Epidermal melanocyte (primary cell): ENCODE data around the gene MTHFD2L.

Experiments
- DNase-seq: peaks from one replicate; pipeline ENCODE4 v3.0.0; 2011; ENCODE audit warnings: low spot score; ENCODE audit not compliant: insufficient read length

The MTHFD2L gene

GRCh38 chr4:74132944-74133343 is 25.0 kb upstream of the MTHFD2L start:
- DNase-seq, result no peak

DNA sequence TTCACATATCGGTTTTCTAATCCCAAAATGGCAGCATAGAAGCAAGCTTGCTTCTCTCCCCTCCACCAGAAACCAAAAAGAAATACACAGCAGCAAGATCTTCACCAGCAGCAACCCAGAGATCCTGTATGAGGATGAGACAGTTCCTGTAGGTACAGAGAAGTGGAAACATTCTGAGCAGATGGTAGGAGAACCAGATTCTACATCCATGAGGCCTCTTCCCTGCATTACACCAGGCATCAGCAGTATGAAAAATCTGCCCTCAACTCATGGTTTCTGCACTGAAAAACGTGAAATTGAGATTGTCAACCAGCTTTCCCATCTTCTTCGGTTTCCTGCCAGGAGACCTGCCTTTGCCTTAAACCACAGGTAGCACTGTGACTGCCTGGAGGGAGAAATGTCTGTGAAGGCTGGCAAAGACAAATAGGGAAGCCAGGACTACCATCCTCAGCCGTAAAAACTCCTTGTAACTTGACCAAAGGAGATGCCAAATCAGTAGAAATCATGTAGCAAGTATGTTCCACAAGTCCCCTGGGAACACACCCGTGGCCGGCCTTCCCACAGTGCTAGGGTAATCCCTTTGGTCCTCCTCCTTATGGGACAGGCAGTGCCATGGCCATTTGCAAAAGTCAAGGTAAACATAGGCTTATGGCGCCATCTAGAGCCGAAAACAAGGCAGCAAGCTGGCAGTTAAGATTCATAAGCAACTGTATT is 24.0 kb upstream of the MTHFD2L start:
- no peak for DNase-seq

DNA sequence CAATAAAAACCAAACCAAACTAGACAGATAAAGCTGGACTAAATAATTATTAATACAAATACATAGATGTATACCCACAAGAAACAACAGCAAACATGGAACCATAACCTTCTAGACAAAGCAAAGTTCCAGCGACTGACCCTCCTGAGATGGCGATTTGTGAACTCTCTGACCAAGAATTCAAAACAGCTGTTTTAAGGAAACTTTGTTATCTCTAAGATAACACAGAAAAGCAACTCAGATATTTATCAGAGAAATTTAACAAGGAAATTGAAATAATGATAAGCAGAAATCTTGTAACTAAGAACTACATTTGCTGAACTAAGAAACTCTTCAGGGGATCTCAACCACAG is 23.4 kb upstream of the MTHFD2L start:
- DNase-seq, result no peak

DNA sequence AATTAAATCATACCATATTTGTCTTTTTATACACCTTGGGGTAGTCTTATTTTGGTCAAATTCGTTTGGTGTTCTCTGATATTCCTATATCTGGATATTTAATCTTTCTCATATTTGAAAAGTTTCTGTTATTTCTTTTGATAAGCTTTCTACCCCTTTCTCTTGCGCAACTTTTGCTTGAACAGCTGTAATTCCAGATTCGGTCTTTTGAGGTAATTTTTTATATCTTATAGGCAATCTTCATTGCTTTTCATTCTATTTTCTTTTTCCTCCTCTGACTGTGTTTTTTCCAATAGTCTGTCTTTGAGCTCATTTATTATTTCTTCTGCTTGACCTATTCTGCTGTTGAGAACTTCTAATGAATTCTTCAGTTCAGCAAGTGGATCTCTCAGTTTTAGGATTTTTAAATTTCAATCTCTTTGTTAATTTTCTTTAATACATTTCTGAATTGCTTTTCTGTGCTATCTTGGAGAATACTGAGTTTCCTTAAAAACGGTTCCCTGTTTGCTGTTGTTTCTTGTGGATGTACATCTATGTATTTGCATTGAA is 11.3 kb upstream of the MTHFD2L start:
- DNase-seq, result no peak

DNA sequence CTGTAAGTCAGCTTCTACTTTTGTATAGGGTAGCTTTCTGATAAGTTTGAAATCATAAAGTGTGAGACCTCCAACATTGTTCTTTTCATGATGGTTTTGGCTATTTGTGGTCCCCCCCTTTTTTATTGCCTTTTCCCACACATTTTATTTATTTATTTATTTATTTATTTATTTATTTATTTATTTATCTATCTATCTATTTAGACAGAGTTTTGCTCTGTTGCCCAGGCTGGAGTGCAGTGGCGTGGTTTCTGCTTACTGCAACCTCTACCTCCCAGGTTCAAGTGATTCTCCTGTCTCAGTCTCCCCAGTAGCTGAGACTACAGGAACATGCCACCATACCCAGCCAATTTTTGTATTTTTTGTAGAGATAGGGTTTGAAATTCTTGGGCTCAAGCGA is 9.7 kb upstream of the MTHFD2L start:
- DNase-seq, result no peak

DNA sequence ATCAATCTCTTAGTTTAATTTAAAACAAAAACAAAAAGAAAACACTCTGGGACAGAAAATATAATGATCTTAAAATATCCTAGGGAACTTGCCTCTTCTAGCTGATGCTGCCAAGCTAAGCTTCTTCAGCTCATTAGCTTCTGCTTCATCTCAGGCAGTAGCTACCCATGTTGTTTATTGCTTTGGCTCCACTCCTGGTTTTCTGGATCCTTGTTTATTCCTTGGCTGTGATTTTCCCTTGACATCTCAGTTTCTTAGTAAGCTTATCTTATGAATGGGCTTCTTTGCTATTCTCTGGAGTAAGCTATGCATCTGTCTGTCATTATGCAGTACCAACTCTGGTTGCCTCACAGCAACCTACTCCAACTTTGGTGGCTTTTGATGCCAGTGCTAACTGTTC is 5.1 kb upstream of the MTHFD2L start:
- no peak for DNase-seq

- no peak for DNase-seq
Observed at GRCh38 chr4:74156521-74156920, 1.4 kb upstream of the MTHFD2L start.

GRCh38 chr4:74157154-74157553 is 764 bp upstream of the MTHFD2L start:
- DNase-seq, result no peak

- no peak for DNase-seq
Observed at GRCh38 chr4:74158466-74159142, 686 bp downstream of the MTHFD2L start.

- DNase-seq, result no peak
Observed at GRCh38 chr4:74159143-74159709, 1.3 kb downstream of the MTHFD2L start.

- DNase-seq, result no peak
Observed at GRCh38 chr4:74161666-74162450, 3.9 kb downstream of the MTHFD2L start.

DNA sequence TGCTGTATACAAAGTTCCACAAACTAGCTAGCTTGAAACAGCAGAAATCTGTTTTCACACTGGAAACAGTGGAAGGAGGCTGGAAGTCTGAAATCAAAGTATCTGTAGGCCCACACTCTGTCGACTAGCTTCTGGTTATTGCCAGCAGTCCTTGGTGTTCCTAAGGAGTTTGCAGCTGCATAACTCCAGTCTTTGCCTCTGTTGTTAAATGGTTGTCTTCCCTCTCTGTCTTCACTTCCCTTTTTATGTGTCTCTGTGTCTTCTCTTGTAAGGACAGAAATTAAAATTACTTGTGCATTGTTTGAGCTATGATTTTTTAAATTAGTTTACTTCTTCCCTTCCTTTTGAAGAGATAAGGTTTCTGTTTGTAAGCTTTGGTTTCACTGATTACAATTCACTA is 8.2 kb downstream of the MTHFD2L start:
- DNase-seq, result no peak

DNA sequence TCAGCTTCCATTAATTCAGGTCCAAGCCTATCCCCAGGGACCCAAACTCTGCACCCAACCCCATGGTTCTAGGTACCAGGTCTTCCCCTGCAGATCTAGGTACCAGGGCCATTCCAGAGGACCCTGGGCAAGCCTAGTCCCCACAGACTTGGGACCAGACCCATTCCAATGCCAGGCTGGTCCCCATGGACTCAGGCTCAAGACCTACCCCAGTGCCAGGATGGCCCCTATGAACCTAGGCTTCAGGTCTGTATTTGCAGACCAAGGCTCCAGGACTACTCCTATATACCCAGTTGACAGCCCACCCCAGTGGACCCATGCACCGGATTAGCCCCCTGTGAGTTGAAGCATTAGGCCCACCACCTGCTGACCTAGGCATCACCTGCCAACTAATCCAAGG is 8.9 kb downstream of the MTHFD2L start:
- no peak for DNase-seq

GRCh38 chr4:74167585-74167984 is 9.7 kb downstream of the MTHFD2L start:
- DNase-seq, result no peak

GRCh38 chr4:74168841-74169240 is 10.9 kb downstream of the MTHFD2L start:
- no peak for DNase-seq

GRCh38 chr4:74173321-74173720 is 15.4 kb downstream of the MTHFD2L start:
- DNase-seq, result no peak

- DNase-seq, result no peak
Observed at GRCh38 chr4:74174421-74174820, 16.5 kb downstream of the MTHFD2L start.

- DNase-seq, result no peak
Observed at GRCh38 chr4:74174941-74175340, 17.0 kb downstream of the MTHFD2L start.

GRCh38 chr4:74175379-74175778 is 17.5 kb downstream of the MTHFD2L start:
- DNase-seq, result no peak

DNA sequence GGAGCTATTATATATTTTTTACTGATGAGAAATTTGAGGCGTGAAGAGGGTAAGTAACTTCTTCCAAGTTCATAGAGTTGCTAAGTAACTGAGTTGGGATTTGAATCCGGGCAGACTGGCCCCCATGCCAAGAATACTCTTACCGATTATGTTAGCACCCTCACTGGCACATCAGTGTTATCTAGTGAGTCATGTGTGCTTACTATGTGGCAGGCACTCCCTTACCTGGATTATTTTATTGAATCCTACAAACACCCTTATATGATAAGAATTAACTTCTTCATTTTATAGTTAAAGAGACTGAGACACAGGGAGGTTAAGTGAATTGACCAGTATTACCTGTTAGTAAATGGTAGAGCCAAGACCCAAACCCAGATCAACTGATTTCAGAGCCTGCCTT is 20.9 kb downstream of the MTHFD2L start:
- DNase-seq, result no peak

DNA sequence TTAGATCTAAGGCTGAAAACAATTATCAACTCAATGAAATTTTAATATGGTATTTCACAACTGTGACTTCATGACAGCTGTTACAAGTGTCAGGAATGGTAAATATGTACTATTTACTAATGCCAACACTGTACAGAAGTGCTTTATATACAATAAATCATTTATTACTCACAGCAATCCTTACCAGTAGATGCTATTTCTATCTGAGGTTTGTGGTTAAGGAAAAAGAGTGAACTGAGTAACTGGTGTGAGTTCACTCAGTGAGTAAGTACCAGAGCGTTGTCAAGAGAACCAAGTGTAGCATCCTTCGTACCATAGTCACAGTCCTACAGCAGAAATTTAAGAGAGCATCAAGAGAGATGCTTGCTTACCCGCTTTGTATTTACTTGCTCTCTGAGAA is 23.3 kb downstream of the MTHFD2L start:
- DNase-seq, result no peak

GRCh38 chr4:74188912-74189311 is 31.0 kb downstream of the MTHFD2L start:
- DNase-seq, result no peak
